ENCODE measurements around the gene NKX2-2. TPM values are rescaled to one million over a fixed set of nuclear protein-coding genes. Genes with fewer than 3 reads are reported as not detected.

Gene NKX2-2
- total RNA-seq, 6 donors from 2014 or later = not detected

GRCh38 chr20:21512634-21513180 is 1.2 kb downstream of the NKX2-2 start:
- Histone ChIP-seq H3K27me3 (peaks cover 7 to 99% (median 76%) of the 10 kb centered on the region in 4 donors), H3K4me3 (peak overlapping the region in 2 of 4 donors; percentile 16 to 32), H3K9me3 (no peaks in the 10 kb centered on the region), H3K27ac (no peak overlapping the region), H3K36me3 (no peaks in the 10 kb centered on the region), H3K4me1 (peaks cover 53 to 77% (median 57%) of the 10 kb centered on the region in 4 donors)
- DNase-seq = peak in 1 of 2 donors; percentile 53
- 1 to 4% methylated on average over 29 to 33 of the region's 34 CpGs for WGBS, 2 donors
- TF ChIP-seq POLR2AphosphoS5 (IDR thresholded peaks at IDR 0.05) = no peak
- no peak for TF ChIP-seq CTCF (IDR thresholded peaks at IDR 0.05)
- no peak for TF ChIP-seq EP300 (IDR thresholded peaks at IDR 0.05)
- no peak for TF ChIP-seq POLR2A (IDR thresholded peaks at IDR 0.05)
- ATAC-seq (ENCODE audit: low FRiP score in 2 of 2) = no peak

- WGBS, 2 donors = 8 to 10% methylated on average over 2 to 47 of the region's 76 CpGs
- Histone ChIP-seq H3K27ac (no peak overlapping the region), H3K36me3 (no peaks in the 10 kb centered on the region), H3K4me3 (peak overlapping the region in 2 of 4 donors; percentile 16 to 32), H3K4me1 (peaks cover 52 to 75% (median 56%) of the 10 kb centered on the region in 4 donors), H3K27me3 (peaks cover 7 to 99% (median 74%) of the 10 kb centered on the region in 4 donors), H3K9me3 (no peaks in the 10 kb centered on the region)
- DNase-seq (peak in 1 of 2 donors; percentile 84), ATAC-seq (ENCODE audit: low FRiP score in 2 of 2) (no peak)
- TF ChIP-seq POLR2AphosphoS5 (IDR thresholded peaks at IDR 0.05) = no peak
- no peak for TF ChIP-seq CTCF (IDR thresholded peaks at IDR 0.05)
- no peak for TF ChIP-seq EP300 (IDR thresholded peaks at IDR 0.05)
- TF ChIP-seq POLR2A (IDR thresholded peaks at IDR 0.05) = no peak
These were observed 1.8 kb downstream of the NKX2-2 start for GRCh38 chr20:21511850-21512633.

GRCh38 chr20:21511485-21511849 is 2.4 kb downstream of the NKX2-2 start:
- H3K4me3 ChIP-seq = no peak overlapping the region
- 30 to 35% methylated on average over 18 of the region's 18 CpGs for whole genome bisulfite sequencing, 2 donors
- H3K36me3 ChIP-seq = no peaks in the 10 kb centered on the region
- TF ChIP-seq POLR2A (IDR thresholded peaks at IDR 0.05) = no peak
- TF ChIP-seq POLR2AphosphoS5 (IDR thresholded peaks at IDR 0.05) = no peak
- TF ChIP-seq CTCF (IDR thresholded peaks at IDR 0.05) = no peak
- no peak for TF ChIP-seq EP300 (IDR thresholded peaks at IDR 0.05)
- no peak overlapping the region for H3K27ac ChIP-seq
- DNase-seq (no peak), ATAC-seq (ENCODE audit: low FRiP score in 2 of 2) (no peak)
- H3K4me1 ChIP-seq = peaks cover 51 to 80% (median 61%) of the 10 kb centered on the region in 4 donors
- no peaks in the 10 kb centered on the region for H3K9me3 ChIP-seq
- H3K27me3 ChIP-seq = peaks cover 7 to 99% (median 71%) of the 10 kb centered on the region in 4 donors

GRCh38 chr20:21510414-21511384 is 3.2 kb downstream of the NKX2-2 start:
- peaks cover 59 to 85% (median 68%) of the 10 kb centered on the region in 4 donors for H3K4me1 ChIP-seq
- H3K27me3 ChIP-seq = peaks cover 7 to 99% (median 71%) of the 10 kb centered on the region in 4 donors
- DNase-seq (peak in 1 of 2 donors; percentile 72), ATAC-seq (ENCODE audit: low FRiP score in 2 of 2) (no peak)
- peak overlapping the region in 3 of 4 donors; percentile 32 to 45 (median 36) for H3K4me3 ChIP-seq
- WGBS, 2 donors = 11 to 26% methylated on average over 28 to 50 of the region's 62 CpGs
- no peaks in the 10 kb centered on the region for H3K9me3 ChIP-seq
- H3K36me3 ChIP-seq = no peaks in the 10 kb centered on the region
- TF ChIP-seq POLR2A (IDR thresholded peaks at IDR 0.05) (no peak), EP300 (IDR thresholded peaks at IDR 0.05) (no peak), CTCF (IDR thresholded peaks at IDR 0.05) (no peak), POLR2AphosphoS5 (IDR thresholded peaks at IDR 0.05) (no peak)
- no peak overlapping the region for H3K27ac ChIP-seq
